HG03521 (cell line): ENCODE measurements around the gene CBX7.

ENCODE experiments used
- ATAC-seq: cut with Tn5 transposase; IDR thresholded peaks from one replicate; pipeline ENCODE4 v1.9.1; 2021; ENCODE audit warnings: mild to moderate bottlenecking, moderate library complexity; ENCODE audit not compliant: unreplicated experiment

Gene CBX7

GRCh38 chr22:39128508-39128907 is 24.0 kb downstream of the CBX7 start:
- no peak for ATAC-seq

GRCh38 chr22:39125622-39126021 is 26.9 kb downstream of the CBX7 start:
- no peak for ATAC-seq

- ATAC-seq, result no peak
Measured at GRCh38 chr22:39123751-39124581, 28.5 kb downstream of the CBX7 start.

GRCh38 chr22:39122772-39123470 is 29.6 kb downstream of the CBX7 start:
- ATAC-seq, result no peak

GRCh38 chr22:39120983-39121382 is 31.5 kb downstream of the CBX7 start:
- ATAC-seq, result no peak

GRCh38 chr22:39117585-39118191 is 34.8 kb downstream of the CBX7 start:
- ATAC-seq, result peak; percentile 37

- ATAC-seq, result no peak
Measured at GRCh38 chr22:39115977-39116621, 36.4 kb downstream of the CBX7 start.

GRCh38 chr22:39115570-39115969 is 36.9 kb downstream of the CBX7 start:
- no peak for ATAC-seq

GRCh38 chr22:39114112-39114511 is 38.4 kb downstream of the CBX7 start:
- ATAC-seq, result no peak

- ATAC-seq, result no peak
Measured at GRCh38 chr22:39110631-39111561, 41.6 kb downstream of the CBX7 start.

GRCh38 chr22:39109361-39109760 is 43.1 kb downstream of the CBX7 start:
- no peak for ATAC-seq

GRCh38 chr22:39108487-39108886 is 44.0 kb downstream of the CBX7 start:
- ATAC-seq, result no peak

- ATAC-seq, result no peak
Measured at GRCh38 chr22:39106326-39106725, 46.2 kb downstream of the CBX7 start.

- ATAC-seq, result no peak
Measured at GRCh38 chr22:39103431-39103830, 49.0 kb downstream of the CBX7 start.

- no peak for ATAC-seq
Measured at GRCh38 chr22:39101226-39101625, 51.3 kb downstream of the CBX7 start.

GRCh38 chr22:39098576-39098975 is 53.9 kb downstream of the CBX7 start:
- ATAC-seq, result no peak

GRCh38 chr22:39098026-39098425 is 54.5 kb downstream of the CBX7 start:
- ATAC-seq, result no peak

GRCh38 chr22:39097098-39098020 is 55.1 kb downstream of the CBX7 start, which contains the start of gene APOBEC3H:
Gene APOBEC3H, plus strand, starts transcription at chr22:39097244. Its CDS starts 3,035 bp downstream, at chr22:39100279.
- ATAC-seq, result no peak

GRCh38 chr22:39095971-39096370 is 56.5 kb downstream of the CBX7 start:
- no peak for ATAC-seq
